Fibroblast of skin of right biceps (primary cell): ENCODE measurements around the gene TBCD.

Experiments used
- DNase-seq: peaks from one replicate; pipeline ENCODE4 v3.0.0-alpha.2; 2013

TBCD gene

GRCh38 chr17:82791532-82791931 lies 39.7 kb downstream of the TBCD start:
- peak; percentile 79 for DNase-seq

- DNase-seq: peak; percentile 27
These were observed 42.2 kb downstream of the TBCD start for GRCh38 chr17:82793974-82794630.

GRCh38 chr17:82794781-82795482 lies 43.1 kb downstream of the TBCD start:
- peak; percentile 21 for DNase-seq

- no peak for DNase-seq
These were observed 43.8 kb downstream of the TBCD start for GRCh38 chr17:82795615-82796014.

- DNase-seq: no peak
These were observed 45.2 kb downstream of the TBCD start for GRCh38 chr17:82797061-82797460.

GRCh38 chr17:82798752-82799151 lies 46.9 kb downstream of the TBCD start:
- no peak for DNase-seq

GRCh38 chr17:82799591-82799990 lies 47.7 kb downstream of the TBCD start:
- no peak for DNase-seq

GRCh38 chr17:82800885-82801284 lies 49.0 kb downstream of the TBCD start:
- no peak for DNase-seq

GRCh38 chr17:82801377-82801970 lies 49.6 kb downstream of the TBCD start:
- DNase-seq: no peak

- DNase-seq: peak; percentile 68
These were observed 50.4 kb downstream of the TBCD start for GRCh38 chr17:82802075-82802780.

GRCh38 chr17:82803185-82803584 lies 51.3 kb downstream of the TBCD start:
- DNase-seq: no peak

- DNase-seq: no peak
These were observed 51.7 kb downstream of the TBCD start for GRCh38 chr17:82803606-82804005.

GRCh38 chr17:82804442-82805191 lies 52.8 kb downstream of the TBCD start:
- DNase-seq: peak; percentile 27

GRCh38 chr17:82805254-82805653 lies 53.4 kb downstream of the TBCD start:
- DNase-seq: no peak

GRCh38 chr17:82805823-82806222 lies 54.0 kb downstream of the TBCD start:
- no peak for DNase-seq

- no peak for DNase-seq
These were observed 54.8 kb downstream of the TBCD start for GRCh38 chr17:82806645-82807044.

- DNase-seq: no peak
These were observed 55.2 kb downstream of the TBCD start for GRCh38 chr17:82807101-82807500.

- no peak for DNase-seq
These were observed 55.7 kb downstream of the TBCD start for GRCh38 chr17:82807562-82807961.

GRCh38 chr17:82808006-82808405 lies 56.1 kb downstream of the TBCD start:
- DNase-seq: no peak

GRCh38 chr17:82808921-82809905 lies 57.3 kb downstream of the TBCD start:
- DNase-seq: peak; percentile 26

GRCh38 chr17:82810644-82811430 lies 59.0 kb downstream of the TBCD start:
- DNase-seq: no peak
